ENCODE measurements around the gene IFNL1.

IFNL1 gene

GRCh38 chr19:39296906-39297305 is 699 bp downstream of the IFNL1 start:
- no peaks in the 10 kb centered on the region for H3K9me3 Mint-ChIP-seq
- H3K27me3 Mint-ChIP-seq (ENCODE audit: low read depth) = peaks cover 4% of the 10 kb centered on the region
- peaks cover 34% of the 10 kb centered on the region for H3K4me1 Mint-ChIP-seq (ENCODE audit: low read depth)
- no peak for DNase-seq (ENCODE audit: low spot score)
- H3K27ac Mint-ChIP-seq = peak overlapping the region; percentile 4
- no peak overlapping the region for H3K4me3 Mint-ChIP-seq
- no peaks in the 10 kb centered on the region for H3K36me3 Mint-ChIP-seq (ENCODE audit: low read depth)

DNA sequence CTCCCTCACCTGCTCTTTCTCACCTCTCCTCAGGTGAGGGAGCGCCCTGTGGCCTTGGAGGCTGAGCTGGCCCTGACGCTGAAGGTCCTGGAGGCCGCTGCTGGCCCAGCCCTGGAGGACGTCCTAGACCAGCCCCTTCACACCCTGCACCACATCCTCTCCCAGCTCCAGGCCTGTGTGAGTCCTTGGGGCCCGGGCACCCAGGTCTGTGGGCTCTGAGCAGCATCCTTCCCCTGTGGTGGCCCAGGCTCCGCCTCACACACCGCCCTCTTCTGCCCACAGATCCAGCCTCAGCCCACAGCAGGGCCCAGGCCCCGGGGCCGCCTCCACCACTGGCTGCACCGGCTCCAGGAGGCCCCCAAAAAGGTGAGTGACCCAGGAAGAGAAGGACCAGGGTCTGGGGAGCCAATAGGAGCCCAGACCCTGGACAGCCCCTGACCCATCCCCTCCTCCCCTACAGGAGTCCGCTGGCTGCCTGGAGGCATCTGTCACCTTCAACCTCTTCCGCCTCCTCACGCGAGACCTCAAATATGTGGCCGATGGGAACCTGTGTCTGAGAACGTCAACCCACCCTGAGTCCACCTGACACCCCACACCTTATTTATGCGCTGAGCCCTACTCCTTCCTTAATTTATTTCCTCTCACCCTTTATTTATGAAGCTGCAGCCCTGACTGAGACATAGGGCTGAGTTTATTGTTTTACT is 1.9 kb downstream of the IFNL1 start:
- Mint-ChIP-seq H3K36me3 (ENCODE audit: low read depth) (no peaks in the 10 kb centered on the region), H3K4me1 (ENCODE audit: low read depth) (peaks cover 34% of the 10 kb centered on the region)
- peak; percentile 61 for DNase-seq (ENCODE audit: low spot score)

GRCh38 chr19:39299404-39299803 is 3.2 kb downstream of the IFNL1 start:
- Mint-ChIP-seq H3K27ac (peak overlapping the region; percentile 43), H3K27me3 (ENCODE audit: low read depth) (peaks cover 2% of the 10 kb centered on the region), H3K4me1 (ENCODE audit: low read depth) (peaks cover 32% of the 10 kb centered on the region), H3K4me3 (no peak overlapping the region), H3K9me3 (no peaks in the 10 kb centered on the region), H3K36me3 (ENCODE audit: low read depth) (no peaks in the 10 kb centered on the region)
- peak; percentile 20 for DNase-seq (ENCODE audit: low spot score)

More for the DNA sequence above, 1.9 kb downstream of the IFNL1 start:
- Mint-ChIP-seq H3K27ac (peak overlapping the region; percentile 75), H3K27me3 (ENCODE audit: low read depth) (peaks cover 5% of the 10 kb centered on the region), H3K9me3 (no peaks in the 10 kb centered on the region), H3K4me3 (peak overlapping the region; percentile 71)

- H3K27ac Mint-ChIP-seq = peak overlapping the region; percentile 43
- no peaks in the 10 kb centered on the region for H3K36me3 Mint-ChIP-seq (ENCODE audit: low read depth)
- no peaks in the 10 kb centered on the region for H3K9me3 Mint-ChIP-seq
- peaks cover 2% of the 10 kb centered on the region for H3K27me3 Mint-ChIP-seq (ENCODE audit: low read depth)
- no peak for DNase-seq (ENCODE audit: low spot score)
- no peak overlapping the region for H3K4me3 Mint-ChIP-seq
- peaks cover 30% of the 10 kb centered on the region for H3K4me1 Mint-ChIP-seq (ENCODE audit: low read depth)
Measured at GRCh38 chr19:39299832-39300231, 3.6 kb downstream of the IFNL1 start.

- Mint-ChIP-seq H3K27me3 (ENCODE audit: low read depth) (peaks cover 2% of the 10 kb centered on the region), H3K9me3 (no peaks in the 10 kb centered on the region), H3K36me3 (ENCODE audit: low read depth) (no peaks in the 10 kb centered on the region), H3K4me1 (ENCODE audit: low read depth) (peaks cover 27% of the 10 kb centered on the region), H3K4me3 (no peak overlapping the region), H3K27ac (no peak overlapping the region)
- DNase-seq (ENCODE audit: low spot score) = no peak
Measured at GRCh38 chr19:39301021-39301420, 4.8 kb downstream of the IFNL1 start.

DNA sequence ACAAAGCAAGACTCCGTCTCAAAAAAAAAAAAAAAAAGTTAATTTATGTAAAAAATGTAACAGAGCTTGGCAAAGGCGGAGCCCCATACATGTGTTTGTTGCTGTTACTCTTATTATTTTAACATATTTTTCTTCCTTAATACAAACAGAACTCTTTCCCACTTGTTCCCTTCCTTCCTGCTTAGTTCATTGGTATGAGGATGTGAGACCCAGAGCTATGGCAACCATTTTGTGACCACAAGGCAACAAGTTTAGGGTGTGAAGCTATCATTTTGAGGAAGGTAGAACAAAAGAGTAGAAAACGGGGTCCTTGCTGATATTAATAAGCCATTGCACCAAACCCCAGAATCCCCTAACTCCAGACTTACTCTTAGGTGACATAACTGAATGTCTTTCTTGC is 5.4 kb downstream of the IFNL1 start:
- Mint-ChIP-seq H3K4me3 (no peak overlapping the region), H3K27ac (no peak overlapping the region), H3K27me3 (ENCODE audit: low read depth) (peaks cover 2% of the 10 kb centered on the region), H3K9me3 (no peaks in the 10 kb centered on the region), H3K4me1 (ENCODE audit: low read depth) (peaks cover 24% of the 10 kb centered on the region), H3K36me3 (ENCODE audit: low read depth) (peaks cover 2% of the 10 kb centered on the region)
- no peak for DNase-seq (ENCODE audit: low spot score)

GRCh38 chr19:39303373-39304184 is 7.4 kb downstream of the IFNL1 start:
- Mint-ChIP-seq H3K4me1 (ENCODE audit: low read depth) (peaks cover 10% of the 10 kb centered on the region), H3K36me3 (ENCODE audit: low read depth) (peaks cover 6% of the 10 kb centered on the region), H3K4me3 (no peak overlapping the region), H3K9me3 (no peaks in the 10 kb centered on the region), H3K27me3 (ENCODE audit: low read depth) (peaks cover 2% of the 10 kb centered on the region), H3K27ac (no peak overlapping the region)
- no peak for DNase-seq (ENCODE audit: low spot score)

DNA sequence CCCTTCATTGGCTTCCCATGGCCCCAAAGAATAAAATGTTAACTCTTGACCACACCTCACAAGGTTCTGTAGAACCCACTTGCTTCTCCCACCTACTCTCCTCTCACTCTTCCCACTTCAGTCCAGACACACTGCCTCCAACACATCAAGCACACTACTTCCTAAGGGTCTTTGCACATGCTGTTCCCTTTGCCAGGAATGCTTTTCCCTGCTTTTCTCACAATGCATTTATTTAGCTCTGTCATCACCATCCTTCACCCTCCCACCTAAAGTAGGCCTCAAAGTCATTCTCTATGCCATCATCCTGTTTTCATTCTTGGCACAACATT is 7.9 kb downstream of the IFNL1 start:
- H3K27me3 Mint-ChIP-seq (ENCODE audit: low read depth) = peaks cover 2% of the 10 kb centered on the region
- DNase-seq (ENCODE audit: low spot score) = no peak
- H3K4me3 Mint-ChIP-seq = no peak overlapping the region
- H3K27ac Mint-ChIP-seq = no peak overlapping the region
- H3K9me3 Mint-ChIP-seq = no peaks in the 10 kb centered on the region
- peaks cover 8% of the 10 kb centered on the region for H3K4me1 Mint-ChIP-seq (ENCODE audit: low read depth)
- H3K36me3 Mint-ChIP-seq (ENCODE audit: low read depth) = peaks cover 11% of the 10 kb centered on the region

DNA sequence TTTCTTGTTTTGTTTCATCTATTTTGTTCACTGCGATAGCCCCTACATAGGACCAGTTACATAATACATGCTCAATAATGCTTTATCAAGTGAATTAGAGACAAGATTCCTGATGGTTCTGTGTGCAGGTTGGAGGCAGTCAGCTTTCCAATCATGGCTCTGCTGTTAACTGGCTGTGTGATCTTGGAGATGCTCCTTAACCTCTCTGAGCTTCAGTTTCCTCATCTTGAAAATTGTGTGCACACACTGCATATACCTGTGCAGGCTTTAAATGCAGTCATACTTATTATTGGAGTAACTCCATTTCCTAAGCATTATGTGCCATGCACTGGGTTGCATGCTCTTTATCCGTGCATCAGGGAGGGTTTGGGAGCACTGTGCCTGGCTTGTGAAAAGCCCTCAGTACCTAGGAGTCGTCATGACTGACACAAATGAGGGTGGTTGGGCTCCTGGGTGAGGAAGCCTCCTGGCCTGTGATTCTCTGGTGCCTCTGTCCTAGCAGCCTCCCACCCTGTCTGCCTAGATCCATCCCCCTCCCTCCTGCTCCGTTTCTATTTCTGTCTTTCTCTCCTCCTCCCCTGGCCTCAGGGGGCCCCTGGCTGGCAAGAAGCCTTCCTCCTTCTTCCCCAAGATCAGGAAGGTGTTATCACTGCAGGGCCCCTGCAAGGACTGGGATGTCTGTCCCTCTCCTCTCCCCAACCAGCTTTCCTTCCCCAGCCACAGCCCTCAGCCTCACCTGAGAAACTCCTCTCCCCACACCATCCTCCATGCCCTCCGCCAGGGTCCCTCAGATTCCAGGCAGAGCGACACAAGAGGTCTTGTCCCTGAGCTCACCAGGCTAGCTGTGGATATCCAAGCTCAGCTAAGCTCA is 8.7 kb downstream of the IFNL1 start:
- peaks cover 11% of the 10 kb centered on the region for H3K36me3 Mint-ChIP-seq (ENCODE audit: low read depth)
- no peak overlapping the region for H3K4me3 Mint-ChIP-seq
- no peaks in the 10 kb centered on the region for H3K9me3 Mint-ChIP-seq
- peaks cover 2% of the 10 kb centered on the region for H3K27me3 Mint-ChIP-seq (ENCODE audit: low read depth)
- H3K4me1 Mint-ChIP-seq (ENCODE audit: low read depth) = peaks cover 7% of the 10 kb centered on the region
- H3K27ac Mint-ChIP-seq = no peak overlapping the region
- DNase-seq (ENCODE audit: low spot score) = no peak

- peaks cover 5% of the 10 kb centered on the region for H3K4me1 Mint-ChIP-seq (ENCODE audit: low read depth)
- H3K27ac Mint-ChIP-seq = no peak overlapping the region
- peaks cover 17% of the 10 kb centered on the region for H3K36me3 Mint-ChIP-seq (ENCODE audit: low read depth)
- no peak overlapping the region for H3K4me3 Mint-ChIP-seq
- peaks cover 2% of the 10 kb centered on the region for H3K27me3 Mint-ChIP-seq (ENCODE audit: low read depth)
- H3K9me3 Mint-ChIP-seq = no peaks in the 10 kb centered on the region
- DNase-seq (ENCODE audit: low spot score) = no peak
Measured at GRCh38 chr19:39306075-39306474, 9.9 kb downstream of the IFNL1 start.

- Mint-ChIP-seq H3K4me1 (ENCODE audit: low read depth) (peaks cover 5% of the 10 kb centered on the region), H3K9me3 (no peaks in the 10 kb centered on the region), H3K36me3 (ENCODE audit: low read depth) (peaks cover 20% of the 10 kb centered on the region), H3K27me3 (ENCODE audit: low read depth) (peaks cover under 1% of the 10 kb centered on the region), H3K27ac (no peak overlapping the region), H3K4me3 (no peak overlapping the region)
- DNase-seq (ENCODE audit: low spot score) = no peak
Measured at GRCh38 chr19:39307046-39307821, 11.0 kb downstream of the IFNL1 start.

DNA sequence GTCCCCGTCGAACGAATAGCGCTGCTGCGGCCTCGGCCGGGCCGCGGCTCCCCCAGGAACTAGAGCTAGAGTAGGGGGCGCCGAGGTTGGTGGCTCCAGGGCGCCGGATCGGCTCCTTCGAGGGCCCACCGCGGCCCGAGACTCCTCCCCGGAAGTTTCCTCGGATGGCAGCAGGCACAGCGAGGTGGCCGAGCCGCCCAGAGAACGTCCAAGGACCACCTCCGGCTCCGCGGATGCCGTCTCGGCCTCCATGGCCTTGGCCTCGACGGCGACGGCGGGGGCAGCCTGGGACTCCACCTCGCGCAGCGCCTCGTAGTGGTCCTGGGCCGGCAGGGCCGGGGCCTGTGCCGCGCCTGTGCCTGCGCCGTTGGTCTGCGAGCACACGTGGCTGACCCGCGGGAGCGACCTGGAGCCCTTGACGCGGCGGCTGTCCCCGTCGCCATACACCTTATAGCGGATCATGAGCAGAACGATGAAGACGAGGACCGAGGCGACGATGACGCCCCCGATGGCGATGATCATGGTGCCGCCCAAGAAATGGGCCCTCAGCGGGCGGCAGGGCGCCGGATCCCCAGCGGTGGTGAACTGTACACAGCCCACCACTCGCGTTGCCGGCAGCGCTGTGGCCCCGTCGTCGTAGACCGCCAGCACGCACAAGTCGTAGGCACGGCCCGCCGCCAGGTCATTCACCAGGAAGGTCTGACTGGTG is 11.8 kb downstream of the IFNL1 start:
- H3K27ac Mint-ChIP-seq = no peak overlapping the region
- no peak for DNase-seq (ENCODE audit: low spot score)
- peaks cover 23% of the 10 kb centered on the region for H3K36me3 Mint-ChIP-seq (ENCODE audit: low read depth)
- H3K4me3 Mint-ChIP-seq = no peak overlapping the region
- H3K4me1 Mint-ChIP-seq (ENCODE audit: low read depth) = peaks cover 5% of the 10 kb centered on the region
- no peaks in the 10 kb centered on the region for H3K9me3 Mint-ChIP-seq
- no peaks in the 10 kb centered on the region for H3K27me3 Mint-ChIP-seq (ENCODE audit: low read depth)

Measured in T-helper 2 cell treated with Interferon-gamma antibody and Interleukin-4, amounts not matched to agents 5 μg/mL and 100 μg/mL, for 36 hours (primary cell).